Measurements from ENCODE around the gene LASP1NB.

LASP1NB gene

DNA sequence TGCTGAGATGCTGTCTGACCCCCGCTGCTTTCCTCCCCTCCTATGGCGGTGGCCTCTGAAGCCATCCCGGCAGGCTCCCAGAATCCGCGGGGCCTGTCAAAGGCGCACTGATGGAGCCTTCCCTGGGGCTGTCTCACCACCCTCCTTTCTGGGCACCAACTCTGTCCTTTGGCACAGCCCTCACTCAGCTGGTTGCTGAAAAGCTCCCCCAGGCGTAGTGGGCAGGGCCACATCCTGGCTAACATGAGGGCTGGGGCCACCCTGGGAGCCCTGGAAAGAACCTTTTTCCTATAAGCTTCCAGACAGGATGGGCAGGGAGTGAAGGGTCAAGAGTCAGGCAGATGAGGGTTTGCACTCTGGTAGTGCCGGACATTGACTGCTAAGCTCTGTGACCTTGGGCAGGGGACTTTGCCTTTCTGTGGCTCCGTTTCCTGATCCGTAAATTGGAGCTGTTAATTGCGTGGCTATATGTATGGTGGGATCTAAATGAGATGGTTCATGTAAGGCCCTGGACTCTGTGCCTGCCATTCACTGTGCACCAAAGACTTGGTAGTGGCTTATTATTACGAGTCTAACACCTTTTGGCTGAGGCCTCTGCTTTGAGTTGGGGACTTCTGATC lies 27.6 kb upstream of the LASP1NB start:
- Mint-ChIP-seq H3K27me3 (ENCODE audit: low read depth) (no peaks in the 10 kb centered on the region), H3K36me3 (ENCODE audit: low read depth) (no peaks in the 10 kb centered on the region), H3K9me3 (no peaks in the 10 kb centered on the region), H3K4me3 (peak overlapping the region; percentile 31), H3K27ac (ENCODE audit: unreplicated experiment) (peak overlapping the region; percentile 71), H3K4me1 (peaks cover 51% of the 10 kb centered on the region)
- no peak for DNase-seq (ENCODE audit: low read depth, low spot score)
- TF ChIP-seq, protein P1, sequence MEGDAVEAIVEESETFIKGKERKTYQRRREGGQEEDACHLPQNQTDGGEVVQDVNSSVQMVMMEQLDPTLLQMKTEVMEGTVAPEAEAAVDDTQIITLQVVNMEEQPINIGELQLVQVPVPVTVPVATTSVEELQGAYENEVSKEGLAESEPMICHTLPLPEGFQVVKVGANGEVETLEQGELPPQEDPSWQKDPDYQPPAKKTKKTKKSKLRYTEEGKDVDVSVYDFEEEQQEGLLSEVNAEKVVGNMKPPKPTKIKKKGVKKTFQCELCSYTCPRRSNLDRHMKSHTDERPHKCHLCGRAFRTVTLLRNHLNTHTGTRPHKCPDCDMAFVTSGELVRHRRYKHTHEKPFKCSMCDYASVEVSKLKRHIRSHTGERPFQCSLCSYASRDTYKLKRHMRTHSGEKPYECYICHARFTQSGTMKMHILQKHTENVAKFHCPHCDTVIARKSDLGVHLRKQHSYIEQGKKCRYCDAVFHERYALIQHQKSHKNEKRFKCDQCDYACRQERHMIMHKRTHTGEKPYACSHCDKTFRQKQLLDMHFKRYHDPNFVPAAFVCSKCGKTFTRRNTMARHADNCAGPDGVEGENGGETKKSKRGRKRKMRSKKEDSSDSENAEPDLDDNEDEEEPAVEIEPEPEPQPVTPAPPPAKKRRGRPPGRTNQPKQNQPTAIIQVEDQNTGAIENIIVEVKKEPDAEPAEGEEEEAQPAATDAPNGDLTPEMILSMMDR (conservative IDR thresholded peaks at IDR 0.05): no peak

DNA sequence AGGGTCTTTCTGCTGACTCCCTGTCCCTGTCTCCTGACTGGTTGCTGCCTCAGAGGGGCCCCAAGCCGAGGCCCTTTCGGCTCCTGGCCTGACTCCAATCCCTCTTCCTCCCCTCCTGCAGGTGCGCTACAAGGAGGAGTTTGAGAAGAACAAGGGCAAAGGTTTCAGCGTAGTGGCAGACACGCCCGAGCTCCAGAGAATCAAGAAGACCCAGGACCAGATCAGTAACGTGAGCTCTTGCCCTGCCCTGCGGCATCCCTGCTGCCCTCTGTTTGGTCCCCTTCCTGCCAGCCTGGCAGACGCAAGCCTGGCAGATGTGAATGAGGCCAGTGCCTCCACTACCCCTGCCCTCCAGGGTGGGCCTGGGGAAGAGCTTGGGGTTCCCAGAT lies 27.1 kb upstream of the LASP1NB start:
- no peak for DNase-seq (ENCODE audit: low read depth, low spot score)
- TF ChIP-seq, protein P1 (conservative IDR thresholded peaks at IDR 0.05): no peak
- H3K4me1 Mint-ChIP-seq: peaks cover 51% of the 10 kb centered on the region
- H3K27ac Mint-ChIP-seq (ENCODE audit: unreplicated experiment): peak overlapping the region; percentile 71
- no peaks in the 10 kb centered on the region for H3K27me3 Mint-ChIP-seq (ENCODE audit: low read depth)
- H3K9me3 Mint-ChIP-seq: no peaks in the 10 kb centered on the region
- H3K4me3 Mint-ChIP-seq: no peak overlapping the region
- H3K36me3 Mint-ChIP-seq (ENCODE audit: low read depth): no peaks in the 10 kb centered on the region

DNA sequence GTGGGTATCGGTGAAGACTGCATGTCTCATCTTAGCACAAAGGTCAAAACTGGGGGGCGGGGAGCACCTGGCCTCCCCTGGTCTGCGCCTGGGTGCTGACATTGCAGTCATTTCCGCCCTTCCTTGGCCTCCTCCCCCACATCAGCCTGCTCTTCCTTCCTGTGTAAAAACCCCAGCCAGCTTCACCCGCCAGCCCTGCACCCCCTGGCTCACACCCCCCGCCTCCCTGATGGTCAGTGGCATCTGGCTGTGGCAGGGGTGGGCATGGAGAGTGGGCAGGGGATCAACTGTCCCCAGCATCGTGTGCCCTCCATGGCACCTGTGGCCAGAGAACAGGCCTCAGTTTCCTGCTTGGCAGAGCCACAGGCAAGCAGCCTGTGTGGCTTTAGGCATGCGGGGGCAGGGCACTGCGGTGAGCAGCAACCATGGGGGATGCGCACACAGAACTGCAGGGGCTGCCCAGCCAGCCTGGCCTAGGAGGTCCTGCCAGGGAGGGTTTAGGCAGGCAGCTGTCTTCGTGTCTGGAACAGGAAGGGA lies 26.5 kb upstream of the LASP1NB start:
- Mint-ChIP-seq H3K4me1 (peaks cover 51% of the 10 kb centered on the region), H3K9me3 (no peaks in the 10 kb centered on the region), H3K36me3 (ENCODE audit: low read depth) (no peaks in the 10 kb centered on the region), H3K27me3 (ENCODE audit: low read depth) (no peaks in the 10 kb centered on the region), H3K27ac (ENCODE audit: unreplicated experiment) (no peak overlapping the region), H3K4me3 (no peak overlapping the region)
- no peak for DNase-seq (ENCODE audit: low read depth, low spot score)
- TF ChIP-seq, protein P1 (conservative IDR thresholded peaks at IDR 0.05): no peak

DNA sequence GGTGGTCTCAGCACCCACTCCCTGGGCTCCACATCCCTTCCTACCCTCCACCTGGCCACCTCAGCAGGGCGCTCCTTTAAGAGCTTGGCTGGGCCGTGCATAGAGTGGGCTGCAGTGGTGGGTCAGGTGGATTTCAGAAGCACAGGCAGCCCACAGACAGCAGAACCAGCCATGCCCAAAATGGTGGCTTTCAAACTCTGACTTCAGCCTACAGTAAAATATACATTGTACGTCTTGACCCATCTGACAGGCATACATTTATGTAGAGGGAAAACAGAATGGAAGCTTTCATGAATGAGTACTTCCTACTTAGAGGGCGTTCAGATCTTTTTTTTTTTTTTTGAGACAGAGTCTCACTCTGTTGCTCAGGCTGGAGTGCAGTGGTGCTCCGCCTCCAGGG lies 26.0 kb upstream of the LASP1NB start:
- Mint-ChIP-seq H3K27me3 (ENCODE audit: low read depth) (no peaks in the 10 kb centered on the region), H3K4me3 (peak overlapping the region; percentile 62), H3K9me3 (no peaks in the 10 kb centered on the region), H3K4me1 (peaks cover 45% of the 10 kb centered on the region), H3K36me3 (ENCODE audit: low read depth) (peaks cover 3% of the 10 kb centered on the region), H3K27ac (ENCODE audit: unreplicated experiment) (no peak overlapping the region)
- no peak for DNase-seq (ENCODE audit: low read depth, low spot score)
- TF ChIP-seq, protein P1 (conservative IDR thresholded peaks at IDR 0.05): no peak

DNA sequence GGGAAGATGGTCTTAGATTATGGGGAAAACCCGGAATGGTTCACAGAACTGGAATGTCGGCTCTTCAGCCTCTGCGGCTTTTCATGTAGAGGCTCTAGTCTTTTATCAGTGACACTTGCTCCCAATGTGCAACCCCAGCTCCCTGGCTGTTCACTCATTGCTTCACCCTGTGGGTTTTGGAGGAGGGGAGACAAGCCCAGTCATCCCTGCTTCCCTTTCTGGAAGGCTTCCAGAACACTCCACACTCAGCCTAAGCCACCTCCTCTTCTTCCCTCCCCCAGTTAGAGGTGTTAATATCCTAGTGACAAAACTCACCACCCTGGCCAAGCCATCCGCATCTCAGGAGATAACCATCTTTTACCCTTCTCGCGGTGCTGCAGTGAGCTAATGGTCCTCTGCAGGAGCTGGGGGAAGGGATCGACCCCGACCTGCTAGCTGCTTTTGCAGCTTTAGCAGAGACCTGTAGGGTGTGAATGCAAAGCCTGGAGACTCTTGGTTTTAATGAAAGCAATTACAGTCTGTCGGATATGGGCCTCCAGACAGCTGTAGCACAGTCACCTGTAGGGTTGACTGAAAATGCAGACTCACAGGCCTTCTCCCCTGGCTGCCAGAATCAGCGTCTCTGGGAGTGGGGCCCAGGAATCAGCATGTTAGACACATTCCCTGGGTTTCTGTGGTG lies 24.3 kb upstream of the LASP1NB start:
- no peak for DNase-seq (ENCODE audit: low read depth, low spot score)
- peaks cover 3% of the 10 kb centered on the region for H3K36me3 Mint-ChIP-seq (ENCODE audit: low read depth)
- H3K27ac Mint-ChIP-seq (ENCODE audit: unreplicated experiment): peak overlapping the region; percentile 54
- TF ChIP-seq, protein P1 (conservative IDR thresholded peaks at IDR 0.05): no peak
- peak overlapping the region; percentile 70 for H3K4me3 Mint-ChIP-seq
- no peaks in the 10 kb centered on the region for H3K9me3 Mint-ChIP-seq
- peaks cover 40% of the 10 kb centered on the region for H3K4me1 Mint-ChIP-seq
- no peaks in the 10 kb centered on the region for H3K27me3 Mint-ChIP-seq (ENCODE audit: low read depth)
